Activated B cell treated with CpG ODN at 0.5 μM for 24 hours (primary cell): Measurements from ENCODE around the gene SPAG9. TPM values are rescaled to one million over a fixed set of nuclear protein-coding genes. Genes with fewer than 3 reads are reported as not detected.

ENCODE experiments used
- ATAC-seq: fragments of 200-7000 bp; cut with Tn5 transposase; one replicate; pipeline ENCODE4 v1.10.0; 2021; ENCODE audit warnings: low read depth, mild to moderate bottlenecking, moderate library complexity
- CTCF ChIA-PET: fragments of 350-600 bp; sonication (Branson Sonifier 250); formaldehyde crosslinking; loops from one replicate; lab custom pipeline; 2021; ENCODE audit warnings: antibody characterized with exemption; lab: Charles Lee
- POLR2A ChIA-PET: fragments of 350-600 bp; sonication (Branson Sonifier 250); formaldehyde crosslinking; loops from one replicate; lab custom pipeline; 2021; ENCODE audit warnings: antibody characterized with exemption; lab: Charles Lee
- DNase-seq: peaks from one replicate; pipeline ENCODE4 v3.0.0; 2022
- H3K27ac Mint-ChIP-seq: one replicate; pipeline ENCODE4 v1.8.0; 2020; ENCODE audit warnings: mixed read lengths
- H3K27me3 Mint-ChIP-seq: one replicate; pipeline ENCODE4 v1.8.0; 2021; ENCODE audit warnings: mixed read lengths
- H3K36me3 Mint-ChIP-seq: one replicate; pipeline ENCODE4 v1.8.0; 2021; ENCODE audit warnings: low read depth, mixed read lengths
- H3K4me1 Mint-ChIP-seq: one replicate; pipeline ENCODE4 v1.8.0; 2021; ENCODE audit warnings: mixed read lengths
- H3K4me3 Mint-ChIP-seq: one replicate; pipeline ENCODE4 v1.8.0; 2020; ENCODE audit warnings: mild to moderate bottlenecking, mixed read lengths
- H3K9me3 Mint-ChIP-seq: one replicate; pipeline ENCODE4 v1.8.0; 2020; ENCODE audit warnings: mixed read lengths
- CTCF ChIP-seq: fragments of 200-600 bp; IDR thresholded peaks from one replicate; pipeline ENCODE4 v1.8.0; 2022; ENCODE audit warnings: antibody characterized with exemption, mild to moderate bottlenecking
- intact Hi-C: fragments of 100-400 bp; cut with micrococcal nuclease; formaldehyde crosslinking; loops from one replicate; pipeline ENCODE4 v1.15.1; 2024
- total RNA-seq: library from RNA; stranded (reverse); gene quantifications from 2 replicates; pipeline ENCODE4 v1.2.3, GENCODE V29; 2022

The SPAG9 gene
- total RNA-seq, 1 donor from 2014 or later: 49.3 TPM

- Mint-ChIP-seq H3K36me3 (peaks cover 54% of the 10 kb centered on the region), H3K4me1 (no peaks in the 10 kb centered on the region), H3K27me3 (no peaks in the 10 kb centered on the region), H3K9me3 (no peaks in the 10 kb centered on the region), H3K27ac (no peak overlapping the region), H3K4me3 (no peak overlapping the region)
- POLR2A ChIA-PET: no interaction called here
- intact Hi-C loops: no loop called here
- CTCF ChIA-PET: no interaction called here
- TF ChIP-seq CTCF: no peak
- ATAC-seq (no peak), DNase-seq (no peak)
Observed at GRCh38 chr17:51012538-51012937, 108.1 kb downstream of the SPAG9 start.

GRCh38 chr17:51010173-51010675, 110.4 kb downstream of the SPAG9 start:
- Mint-ChIP-seq H3K27ac (no peak overlapping the region), H3K4me3 (no peak overlapping the region), H3K9me3 (no peaks in the 10 kb centered on the region), H3K4me1 (no peaks in the 10 kb centered on the region), H3K27me3 (no peaks in the 10 kb centered on the region), H3K36me3 (peaks cover 50% of the 10 kb centered on the region)
- ATAC-seq: no peak
- no peak for TF ChIP-seq CTCF
- ChIA-PET CTCF (interaction anchor here (1.4 kb wide), 1 partner anchor 9 kb away, joined by 4 read pairs; no protein-coding TSS in a partner anchor), POLR2A (no interaction called here)
- intact Hi-C loops: no loop called here
- DNase-seq: no peak

- ChIA-PET CTCF (interaction anchor here (1.2 to 9.5 kb wide), 3 partner anchors 51 to 147 kb away, joined by 3 to 215 read pairs (median 4); partner anchors contain the start of gene NME1), POLR2A (no interaction called here)
- Mint-ChIP-seq H3K27ac (no peak overlapping the region), H3K4me3 (no peak overlapping the region), H3K4me1 (no peaks in the 10 kb centered on the region), H3K36me3 (peaks cover 53% of the 10 kb centered on the region), H3K9me3 (no peaks in the 10 kb centered on the region), H3K27me3 (no peaks in the 10 kb centered on the region)
- ATAC-seq (no peak), DNase-seq (no peak)
- no peak for TF ChIP-seq CTCF
- intact Hi-C loops: loop anchor here (10.0 kb wide), 1 partner anchor 528 kb away; no protein-coding TSS in a partner anchor
Observed at GRCh38 chr17:51006601-51007000, 114.1 kb downstream of the SPAG9 start.

GRCh38 chr17:51005768-51006167, 114.9 kb downstream of the SPAG9 start:
- H3K27me3 Mint-ChIP-seq: no peaks in the 10 kb centered on the region
- DNase-seq (no peak), ATAC-seq (no peak)
- ChIA-PET CTCF (interaction anchor here (1.1 to 9.5 kb wide), 4 partner anchors 9 to 146 kb away, joined by 3 to 215 read pairs (median 44); partner anchors contain the start of gene NME1), POLR2A (no interaction called here)
- no peak for TF ChIP-seq CTCF
- intact Hi-C loops: loop anchor here (10.0 kb wide), 1 partner anchor 529 kb away; no protein-coding TSS in a partner anchor
- H3K9me3 Mint-ChIP-seq: no peaks in the 10 kb centered on the region
- no peak overlapping the region for H3K27ac Mint-ChIP-seq
- no peak overlapping the region for H3K4me3 Mint-ChIP-seq
- peaks cover 58% of the 10 kb centered on the region for H3K36me3 Mint-ChIP-seq
- H3K4me1 Mint-ChIP-seq: no peaks in the 10 kb centered on the region

- Mint-ChIP-seq H3K9me3 (no peaks in the 10 kb centered on the region), H3K27ac (no peak overlapping the region), H3K4me1 (no peaks in the 10 kb centered on the region), H3K27me3 (no peaks in the 10 kb centered on the region), H3K36me3 (peaks cover 57% of the 10 kb centered on the region), H3K4me3 (no peak overlapping the region)
- TF ChIP-seq CTCF: no peak
- ChIA-PET POLR2A (interaction anchor here (1.3 kb wide), 1 partner anchor 149 kb away, joined by 4 read pairs; the partner anchor contains the start of gene NME1), CTCF (interaction anchor here (8.4 to 9.5 kb wide), 2 partner anchors 53 to 148 kb away, joined by 86 to 215 read pairs; partner anchors contain the start of gene NME1)
- ATAC-seq (no peak), DNase-seq (no peak)
- intact Hi-C loops: loop anchor here (5.0 to 10.0 kb wide), 2 partner anchors 163 to 531 kb away; partner anchors contain the start of gene NME2
Observed at GRCh38 chr17:51004249-51004648, 116.4 kb downstream of the SPAG9 start.
